CD4-positive, alpha-beta T cell treated with Interleukin-15 for 1 hour (primary cell): ENCODE results near the gene USH2A.

Source experiments
- DNase-seq: peaks from one replicate; pipeline ENCODE4 v3.0.0-alpha.2; 2020

Gene USH2A

DNA sequence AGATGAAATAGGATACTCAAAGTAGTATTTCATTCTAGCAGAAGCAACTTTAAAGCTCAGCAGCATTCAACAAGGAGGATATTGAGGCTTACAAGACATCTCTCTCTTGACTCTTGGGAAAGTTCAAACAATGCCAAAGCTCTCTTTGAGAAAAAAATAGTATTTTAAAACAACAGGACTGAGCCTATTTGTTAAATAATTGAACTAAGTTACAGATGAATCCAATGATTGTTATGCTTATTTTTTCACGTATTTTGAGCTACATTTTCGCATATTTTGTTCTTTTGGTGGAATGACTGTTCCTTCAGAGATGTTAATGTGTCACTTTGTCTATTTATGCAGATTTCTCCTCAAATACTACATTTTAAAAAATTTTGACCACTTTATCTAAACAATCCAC lies 655.5 kb downstream of the USH2A start:
- DNase-seq, result no peak

DNA sequence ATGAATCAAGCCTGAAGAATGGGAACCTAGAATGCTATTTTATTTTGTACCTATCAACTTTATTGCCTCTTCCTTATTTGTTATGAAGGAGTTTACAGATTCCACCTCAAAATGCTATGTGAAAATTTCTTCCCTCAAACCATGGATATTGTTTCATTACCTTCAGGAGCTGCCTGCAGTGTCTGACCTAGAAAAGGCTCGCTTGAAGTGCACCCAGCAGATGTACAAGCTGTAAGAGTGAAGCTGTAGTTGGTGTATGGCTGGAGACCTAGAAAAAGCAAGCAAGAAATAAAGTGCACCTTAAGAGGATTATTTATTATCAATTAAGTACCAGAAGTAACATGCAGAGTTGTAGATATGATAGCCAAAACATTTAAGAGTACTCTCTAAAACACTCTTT lies 656.7 kb downstream of the USH2A start:
- no peak for DNase-seq

- no peak for DNase-seq
These were observed 657.4 kb downstream of the USH2A start for GRCh38 chr1:215765833-215766232.

- no peak for DNase-seq
These were observed 661.8 kb downstream of the USH2A start for GRCh38 chr1:215761446-215761845.

DNA sequence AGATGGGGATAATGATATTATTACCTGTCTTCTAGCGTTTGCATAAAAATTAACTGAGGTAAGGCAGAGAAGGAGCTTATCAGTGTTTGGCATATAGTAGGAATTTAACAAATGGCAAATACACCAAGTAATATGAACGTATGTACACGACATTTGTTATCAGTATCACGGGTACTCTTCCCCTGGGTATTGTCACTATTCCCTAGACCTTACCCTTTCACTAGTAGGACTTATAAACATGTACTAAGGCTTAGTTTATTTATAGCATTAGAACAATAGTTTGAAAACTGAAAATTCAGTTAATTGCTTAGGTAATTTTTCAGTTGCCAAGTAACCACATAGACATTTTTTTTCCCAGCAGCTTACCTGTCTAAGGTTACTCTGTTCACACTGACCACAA lies 669.1 kb downstream of the USH2A start:
- DNase-seq, result no peak

DNA sequence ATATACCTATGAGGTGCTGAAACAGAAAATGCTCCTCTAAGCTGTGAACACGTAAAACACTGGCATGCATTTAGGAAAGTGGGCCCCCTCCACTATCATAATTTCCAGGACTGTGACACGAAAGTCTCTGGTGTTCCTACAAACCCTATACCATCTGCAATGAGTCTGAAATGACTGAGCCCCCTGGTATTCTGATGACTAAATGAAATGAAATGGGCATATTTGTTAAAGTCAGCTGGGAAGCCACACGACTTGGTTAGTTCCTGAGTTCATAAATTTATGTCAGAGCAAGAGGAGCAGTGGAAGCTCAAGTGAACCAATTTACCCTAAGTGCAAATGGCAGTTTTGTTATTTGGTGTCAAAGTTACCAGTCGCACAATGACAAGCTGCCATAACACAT lies 673.8 kb downstream of the USH2A start:
- no peak for DNase-seq

DNA sequence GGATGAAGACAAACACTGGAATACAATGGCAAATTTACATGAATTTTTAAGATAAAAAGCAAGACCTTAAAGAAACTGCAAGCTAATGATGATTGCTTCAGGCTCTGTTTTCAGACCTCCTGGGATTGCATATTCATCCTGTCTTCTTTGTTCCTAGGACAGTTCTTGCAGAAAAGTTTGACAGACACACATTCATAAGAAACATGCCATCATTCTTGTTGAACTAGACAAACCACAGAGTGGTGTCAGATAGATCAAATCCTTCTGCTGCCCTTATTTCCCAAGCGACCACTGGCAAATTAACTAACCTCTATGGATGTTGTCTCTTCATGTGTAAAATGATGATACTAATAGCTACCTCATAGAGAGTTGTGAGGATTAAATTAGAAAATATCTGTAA lies 674.8 kb downstream of the USH2A start:
- no peak for DNase-seq

DNA sequence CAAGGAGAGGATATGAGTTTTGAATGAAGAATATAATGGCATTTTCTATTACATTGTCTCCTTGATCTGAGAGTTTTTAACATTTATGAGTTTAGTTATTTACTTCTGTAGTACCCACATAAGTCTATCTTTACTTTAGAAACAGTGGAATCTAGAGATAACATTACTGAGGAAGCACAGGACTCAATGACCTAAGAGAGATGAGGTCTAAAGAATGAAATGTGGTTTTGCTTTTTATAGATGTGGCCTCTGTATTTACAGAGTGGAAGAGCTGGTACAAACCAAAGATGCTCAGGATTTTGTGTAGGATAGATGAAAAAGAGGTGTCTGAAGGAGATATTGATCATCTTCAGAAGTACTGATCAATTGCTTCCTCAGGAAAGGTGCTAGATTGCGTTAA lies 678.8 kb downstream of the USH2A start:
- no peak for DNase-seq

- no peak for DNase-seq
These were observed 684.2 kb downstream of the USH2A start for GRCh38 chr1:215739025-215739424.

DNA sequence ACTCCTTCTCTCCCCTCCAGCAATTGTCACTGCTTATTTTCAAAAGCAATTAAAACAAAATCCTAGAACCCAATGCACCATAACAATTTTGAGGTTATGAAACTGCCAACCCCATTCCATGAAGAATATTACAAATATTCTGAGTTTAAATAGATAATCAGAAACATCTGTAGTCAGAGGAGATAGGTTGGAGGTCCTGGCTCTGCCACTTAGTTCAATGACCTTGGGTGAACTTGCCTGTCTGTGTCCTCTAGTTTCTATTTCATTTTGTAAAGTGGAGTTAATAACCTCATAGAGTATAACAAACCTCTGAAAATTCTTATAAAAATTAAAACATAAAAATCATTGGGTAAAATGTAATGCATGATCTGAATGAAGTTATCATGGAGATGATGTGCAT lies 691.5 kb downstream of the USH2A start:
- DNase-seq, result no peak

DNA sequence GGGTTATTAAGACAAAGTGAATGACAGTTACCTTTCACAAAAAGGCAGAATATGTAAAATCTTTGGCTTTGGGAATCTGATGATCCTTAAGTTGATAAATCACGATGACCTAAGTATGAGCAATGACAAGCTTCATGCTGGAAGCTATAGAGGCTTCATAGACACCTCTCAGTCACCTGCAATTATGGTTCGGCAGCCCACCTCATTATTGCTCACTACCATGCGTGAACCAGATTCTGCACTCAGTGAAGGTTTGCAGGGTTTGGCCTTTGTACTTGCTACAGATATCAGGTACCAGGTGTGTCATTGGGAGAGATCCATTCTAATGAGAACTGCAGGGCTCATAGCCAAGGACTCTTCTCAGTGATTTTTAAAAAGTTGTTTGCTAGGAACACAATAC lies 692.6 kb downstream of the USH2A start:
- DNase-seq, result no peak

DNA sequence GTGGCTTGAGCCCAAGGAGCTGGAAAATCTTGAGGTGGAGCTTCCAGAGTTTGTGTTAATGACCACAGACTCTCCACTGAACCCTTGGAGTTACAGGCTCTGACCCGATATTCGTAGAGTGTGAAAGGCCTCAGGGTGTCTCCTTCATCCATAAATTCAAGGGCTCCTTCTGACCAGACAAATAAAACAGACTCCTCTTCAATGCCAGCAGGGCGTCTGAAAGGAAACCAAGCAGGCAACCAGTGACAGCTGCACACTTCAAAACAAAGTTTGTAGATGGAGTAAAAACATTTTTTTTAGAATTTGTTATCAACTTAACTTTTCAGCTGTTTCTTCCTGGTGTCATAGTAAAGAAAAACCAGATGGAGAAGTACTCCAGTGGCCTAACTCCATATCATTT lies 695.1 kb downstream of the USH2A start:
- no peak for DNase-seq

GRCh38 chr1:215720126-215720525 lies 703.1 kb downstream of the USH2A start:
- no peak for DNase-seq

DNA sequence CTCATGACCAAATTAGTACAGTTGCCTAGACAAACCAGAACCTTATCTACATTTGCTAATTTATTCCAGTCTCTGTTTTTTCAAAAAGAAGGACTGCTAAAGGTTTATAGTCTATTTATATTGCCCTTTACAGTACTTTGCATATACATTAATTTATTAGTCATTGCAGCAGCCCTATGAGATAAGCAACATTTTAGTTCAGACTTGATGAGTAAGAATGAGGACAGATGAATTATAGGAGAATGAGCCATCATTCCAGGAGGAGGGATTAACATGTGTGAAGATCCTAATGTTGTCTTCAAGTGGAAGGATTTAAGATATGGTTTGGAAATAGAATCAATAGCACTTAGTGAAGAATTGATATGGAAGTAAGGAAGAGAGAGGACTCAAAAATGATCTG lies 703.7 kb downstream of the USH2A start:
- DNase-seq, result no peak

DNA sequence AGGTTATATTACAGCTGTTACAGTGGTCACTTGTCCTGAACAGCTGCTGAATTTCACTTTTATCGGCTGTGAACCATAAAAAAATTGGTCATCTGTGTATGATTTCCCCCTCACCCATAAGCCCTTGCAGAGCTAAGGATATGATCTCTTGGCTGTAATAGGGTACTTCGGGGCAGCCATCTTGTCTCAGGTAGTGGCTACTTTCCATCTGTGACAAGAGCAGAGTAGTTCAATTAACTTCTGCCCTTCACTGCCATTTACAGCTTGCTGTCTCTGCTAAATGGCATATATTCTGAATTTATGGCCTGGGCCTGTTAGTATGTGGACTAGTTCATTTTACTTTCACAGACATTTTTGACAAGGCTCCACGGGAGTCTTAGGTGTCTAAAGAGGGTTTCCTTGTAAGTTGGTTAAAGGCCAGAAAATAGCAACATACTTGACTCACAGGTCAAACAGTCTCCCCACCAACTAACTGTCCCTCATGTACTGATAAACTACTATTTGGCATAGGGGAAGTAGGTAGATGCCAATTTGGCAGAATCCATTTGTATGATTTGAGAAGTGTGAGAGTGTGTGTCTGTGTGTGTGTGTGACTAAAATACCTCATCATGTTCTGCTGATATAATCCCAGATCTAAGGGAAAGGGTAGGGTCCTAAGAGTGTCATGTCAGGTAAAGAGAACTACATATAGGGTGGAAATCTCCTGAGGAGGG lies 704.5 kb downstream of the USH2A start:
- no peak for DNase-seq

DNA sequence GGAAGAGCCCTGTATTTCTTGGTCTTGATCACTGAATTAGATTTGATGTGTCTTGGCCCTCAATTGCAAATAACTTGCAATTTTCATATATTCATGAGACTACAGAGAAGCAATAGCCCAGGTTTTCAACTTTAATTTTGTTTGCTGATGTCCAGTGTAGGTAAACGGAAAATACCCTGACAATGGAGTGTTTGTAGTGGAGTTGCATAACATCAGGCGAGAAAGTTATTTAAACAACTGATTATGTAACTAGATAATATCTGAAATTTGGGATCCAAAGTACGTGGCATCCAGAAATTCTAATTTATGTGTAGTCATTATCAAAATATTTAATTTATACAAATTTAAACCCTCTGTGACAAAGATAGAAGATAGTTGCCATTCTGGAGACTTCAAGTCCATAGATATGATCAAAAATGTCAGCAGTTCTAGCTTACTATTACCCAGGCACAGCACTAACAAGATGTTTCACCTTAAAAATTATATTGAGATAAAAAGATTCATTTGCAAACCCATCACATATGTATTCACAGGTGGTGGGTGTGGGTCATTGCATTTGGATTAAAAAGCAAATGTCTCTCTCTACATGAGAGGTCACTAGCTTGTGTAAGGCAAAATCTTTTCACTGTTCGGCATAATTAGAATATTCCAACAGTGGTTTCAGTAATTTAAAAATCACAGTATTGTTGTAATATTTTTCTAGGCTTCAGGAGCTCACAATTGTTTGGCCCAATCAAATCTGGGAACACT lies 705.4 kb downstream of the USH2A start:
- DNase-seq, result no peak

- DNase-seq, result no peak
These were observed 712.4 kb downstream of the USH2A start for GRCh38 chr1:215710899-215711225.

DNA sequence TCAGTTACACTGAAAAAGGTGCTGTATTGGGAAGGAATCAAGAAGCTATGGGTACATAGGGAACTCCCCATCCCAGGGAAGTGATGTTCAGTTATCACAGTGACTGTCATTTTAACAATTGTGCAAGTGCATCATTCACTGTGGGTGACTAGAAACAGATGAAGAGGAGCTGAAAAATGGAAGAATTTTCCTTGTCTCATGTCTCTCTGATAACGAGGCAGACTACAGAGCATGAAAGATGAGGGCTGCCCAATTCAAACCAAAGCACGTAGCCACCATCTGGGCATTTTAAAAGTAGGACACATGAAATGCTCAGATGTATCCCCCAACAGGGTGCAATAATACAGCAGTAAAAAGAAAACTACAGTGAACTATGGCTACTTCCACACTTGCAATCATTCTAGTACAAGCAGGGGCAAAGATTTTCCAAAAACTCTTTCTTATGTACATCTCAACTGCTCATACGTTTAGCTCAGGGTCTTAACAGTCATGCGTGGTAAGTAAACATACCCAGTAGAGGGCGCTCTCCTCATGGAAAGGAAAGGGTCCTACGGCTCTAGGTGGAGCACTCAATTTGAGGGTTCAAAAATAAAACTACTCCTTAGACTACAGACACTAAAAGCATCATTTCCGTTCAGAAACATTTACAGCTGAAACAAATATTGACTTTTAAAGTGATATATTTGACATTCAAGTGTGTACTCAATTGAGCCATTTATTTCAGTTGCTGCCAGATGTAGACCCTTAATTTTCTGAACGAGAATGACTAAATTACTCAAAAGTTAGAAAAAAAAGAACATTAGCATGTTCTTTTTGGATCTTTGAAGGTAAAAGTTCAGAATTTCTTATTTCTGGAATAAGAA lies 713.0 kb downstream of the USH2A start:
- no peak for DNase-seq

DNA sequence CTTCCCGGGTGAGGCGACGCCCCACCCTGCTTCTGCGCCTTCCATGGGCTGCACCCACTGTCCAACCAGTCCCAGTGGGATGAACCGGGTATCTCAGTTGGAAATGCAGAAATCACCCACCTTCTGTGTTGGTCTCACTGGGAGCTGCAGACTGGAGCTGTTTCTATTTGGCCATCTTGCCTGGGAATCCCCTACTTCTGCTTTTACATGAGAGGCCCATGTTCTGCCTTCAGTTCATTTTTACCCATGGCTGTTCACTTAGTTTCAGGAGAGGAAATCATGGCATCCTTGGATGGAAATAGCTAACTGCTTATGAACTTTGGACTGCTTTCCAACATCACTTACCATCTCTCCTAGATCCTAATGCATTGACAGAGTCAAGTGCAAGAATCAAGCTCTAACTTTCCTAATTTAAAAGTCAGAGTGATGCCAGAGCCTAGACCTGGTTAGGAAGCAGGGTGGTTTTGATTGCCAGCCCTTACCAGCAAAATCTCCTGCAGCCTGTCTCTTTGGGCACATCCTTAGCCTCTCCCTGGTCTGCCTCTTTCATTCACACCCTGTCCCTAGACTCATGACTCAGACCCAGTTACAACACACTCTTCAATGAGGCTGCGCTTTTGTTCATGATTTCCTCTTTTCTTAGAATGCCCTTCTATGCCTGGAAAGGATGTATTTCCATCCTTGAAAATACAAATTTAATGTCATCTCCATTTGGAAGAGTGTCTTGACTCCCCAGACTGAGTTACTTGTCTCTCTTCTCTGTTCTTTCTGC lies 719.0 kb downstream of the USH2A start:
- DNase-seq, result no peak

DNA sequence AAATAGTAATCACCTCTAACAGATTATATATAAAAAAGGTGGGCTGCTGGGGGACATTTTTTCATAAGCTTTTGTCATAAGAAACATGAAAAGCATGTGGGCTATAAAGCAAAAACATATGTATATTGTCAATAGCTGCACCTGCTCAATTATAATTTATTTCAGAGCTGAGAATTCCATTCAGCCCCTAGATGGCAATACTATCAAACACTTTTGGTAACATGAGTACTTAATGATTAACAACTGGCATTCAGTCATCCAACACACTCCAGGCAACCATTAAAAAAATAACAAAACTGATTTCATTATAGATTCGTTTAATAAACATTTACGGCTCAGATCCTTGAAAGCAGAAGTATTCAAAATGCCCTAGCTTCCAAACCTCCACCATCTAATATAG lies 741.0 kb downstream of the USH2A start:
- DNase-seq, result no peak

DNA sequence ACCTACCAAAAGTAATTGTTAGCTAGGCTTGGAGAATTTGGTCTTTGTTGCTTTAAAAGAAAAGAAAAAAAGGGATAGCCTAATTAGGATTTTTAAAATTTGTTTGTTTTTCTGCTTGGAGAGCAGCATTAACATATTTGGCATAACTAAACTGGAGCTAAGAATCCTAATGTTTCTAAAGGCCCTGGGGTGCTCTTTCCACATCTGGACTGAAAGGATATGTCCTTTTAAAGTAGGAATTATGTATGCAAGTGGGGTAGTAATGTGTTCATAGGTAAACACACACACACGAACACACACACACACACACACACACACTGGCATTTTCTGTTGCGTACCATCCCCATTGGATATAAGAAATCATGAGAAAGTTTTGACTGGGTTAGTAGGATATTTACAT lies 742.2 kb downstream of the USH2A start:
- DNase-seq, result no peak

DNA sequence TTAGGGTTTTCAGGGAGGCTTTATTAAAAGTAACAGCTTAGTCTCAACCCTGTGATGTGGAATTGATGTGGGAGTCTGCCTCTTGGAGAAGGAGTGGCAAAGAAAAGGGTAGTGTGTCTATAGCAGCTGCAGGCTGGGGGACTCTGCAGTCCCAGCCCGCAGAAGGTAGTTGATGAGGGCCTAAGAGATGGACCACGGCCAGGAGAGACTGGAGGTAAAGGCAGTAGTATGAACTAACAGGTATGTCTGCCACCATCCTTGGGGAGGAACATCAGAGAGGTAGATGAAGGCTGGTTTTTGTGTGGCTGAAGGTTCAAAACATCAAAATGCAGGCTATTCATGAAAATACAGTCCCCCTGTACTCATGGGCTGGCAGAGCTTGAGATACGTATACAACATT lies 744.0 kb downstream of the USH2A start:
- no peak for DNase-seq

DNA sequence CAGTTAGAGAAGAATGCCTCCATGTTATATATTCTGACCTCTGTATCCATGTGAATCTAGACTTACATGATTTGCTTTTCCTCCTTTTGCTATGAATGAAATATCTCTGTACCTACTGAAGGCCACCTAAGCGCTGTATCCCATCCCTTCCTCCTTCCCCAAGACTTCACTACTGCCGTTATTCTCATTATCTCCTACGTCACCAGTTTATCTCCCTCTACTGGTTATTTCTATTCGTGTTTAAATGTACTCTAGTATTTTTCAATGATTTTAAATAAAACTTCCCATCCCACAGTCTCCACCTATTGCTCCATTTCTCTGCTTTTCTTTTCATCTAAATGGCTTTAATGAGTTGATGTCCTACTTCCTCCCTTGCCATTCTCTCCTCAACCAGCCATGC lies 746.1 kb downstream of the USH2A start:
- DNase-seq, result no peak
